ENCODE results near the gene KCNQ1. TPM values are rescaled to one million over a fixed set of nuclear protein-coding genes. Genes with fewer than 3 reads are reported as not detected.

KCNQ1 gene
- total RNA-seq, 1 donor from 2014 or later = 2.7 TPM

DNA sequence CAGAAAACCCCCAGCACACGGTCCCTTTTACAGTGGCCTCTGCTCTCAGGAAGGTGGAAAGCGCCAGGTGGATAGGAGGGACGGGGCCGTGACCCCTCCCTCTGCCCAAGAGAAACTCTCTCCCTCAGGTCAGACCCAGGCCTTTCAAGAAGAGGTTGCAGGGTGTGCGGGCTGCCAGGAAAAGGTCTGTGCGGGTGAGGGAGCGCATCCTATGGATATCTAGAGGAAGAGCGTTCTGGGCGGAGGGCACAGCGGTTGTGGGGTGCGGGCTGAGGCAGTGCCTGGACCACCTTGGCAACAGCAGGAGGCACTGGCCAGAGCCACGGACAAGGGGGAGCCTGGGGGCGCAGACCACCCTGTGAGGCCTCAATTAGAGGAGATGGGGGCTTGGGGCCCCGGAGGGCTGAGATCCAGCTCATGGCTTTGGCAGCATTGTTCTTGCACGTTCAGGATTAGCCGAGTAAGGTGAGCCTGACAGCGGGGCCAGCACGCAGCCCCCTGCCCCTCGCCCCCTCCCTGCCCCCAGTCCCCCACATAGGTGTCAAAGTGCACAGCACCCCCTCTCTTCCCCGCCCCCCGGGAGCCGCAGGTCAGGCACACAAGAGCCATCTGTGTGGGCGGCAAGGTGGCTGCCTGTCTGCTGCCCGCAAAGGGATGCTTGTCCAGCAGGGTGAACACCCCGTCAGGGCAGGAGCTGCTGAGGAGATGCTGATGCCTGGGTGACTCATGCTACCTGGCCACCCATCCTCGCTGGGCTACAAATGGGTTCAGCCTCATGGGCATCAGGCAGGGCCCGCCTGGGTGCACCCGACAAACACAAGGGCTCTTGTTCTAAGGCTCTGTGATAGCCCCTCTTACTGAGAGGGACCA lies 347.8 kb downstream of the KCNQ1 start:
- Histone ChIP-seq H3K27ac (no peak overlapping the region), H3K27me3 (no peaks in the 10 kb centered on the region), H3K9me3 (no peaks in the 10 kb centered on the region), H3K4me1 (peaks cover 12% of the 10 kb centered on the region), H3K4me3 (no peak overlapping the region), H3K36me3 (no peaks in the 10 kb centered on the region)
- intact Hi-C loops (cut with DNase I) = no loop called here
- DNase-seq (ENCODE audit: extremely low spot score in 2 of 2) = no peak
- no peak for TF ChIP-seq POLR2A (IDR thresholded peaks at IDR 0.05)
- TF ChIP-seq, protein P1, sequence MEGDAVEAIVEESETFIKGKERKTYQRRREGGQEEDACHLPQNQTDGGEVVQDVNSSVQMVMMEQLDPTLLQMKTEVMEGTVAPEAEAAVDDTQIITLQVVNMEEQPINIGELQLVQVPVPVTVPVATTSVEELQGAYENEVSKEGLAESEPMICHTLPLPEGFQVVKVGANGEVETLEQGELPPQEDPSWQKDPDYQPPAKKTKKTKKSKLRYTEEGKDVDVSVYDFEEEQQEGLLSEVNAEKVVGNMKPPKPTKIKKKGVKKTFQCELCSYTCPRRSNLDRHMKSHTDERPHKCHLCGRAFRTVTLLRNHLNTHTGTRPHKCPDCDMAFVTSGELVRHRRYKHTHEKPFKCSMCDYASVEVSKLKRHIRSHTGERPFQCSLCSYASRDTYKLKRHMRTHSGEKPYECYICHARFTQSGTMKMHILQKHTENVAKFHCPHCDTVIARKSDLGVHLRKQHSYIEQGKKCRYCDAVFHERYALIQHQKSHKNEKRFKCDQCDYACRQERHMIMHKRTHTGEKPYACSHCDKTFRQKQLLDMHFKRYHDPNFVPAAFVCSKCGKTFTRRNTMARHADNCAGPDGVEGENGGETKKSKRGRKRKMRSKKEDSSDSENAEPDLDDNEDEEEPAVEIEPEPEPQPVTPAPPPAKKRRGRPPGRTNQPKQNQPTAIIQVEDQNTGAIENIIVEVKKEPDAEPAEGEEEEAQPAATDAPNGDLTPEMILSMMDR (IDR thresholded peaks at IDR 0.05) = no peak
- TF ChIP-seq POLR2AphosphoS5 (IDR thresholded peaks at IDR 0.05; ENCODE audit: insufficient read depth in 1 of 2, low read depth in 1 of 2) = no peak

DNA sequence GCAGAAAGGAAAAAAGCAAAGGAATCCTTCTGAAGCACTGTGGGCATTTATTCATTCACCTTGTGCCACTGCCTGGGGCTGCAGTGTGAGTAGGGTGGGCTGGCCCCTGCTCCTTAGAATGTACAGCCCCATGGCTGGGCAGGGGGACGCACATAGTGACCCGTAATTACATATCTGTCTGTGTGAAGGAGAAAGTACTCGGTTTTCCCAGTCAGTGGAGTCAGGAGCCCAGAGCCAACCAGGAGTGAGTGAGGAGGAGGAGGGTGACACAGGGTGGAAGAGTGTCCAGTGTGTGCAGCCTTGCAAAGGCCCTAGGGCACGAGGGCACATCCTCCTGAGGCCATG lies 348.9 kb downstream of the KCNQ1 start:
- intact Hi-C loops (cut with DNase I) = no loop called here
- DNase-seq (ENCODE audit: extremely low spot score in 2 of 2) = no peak
- H3K4me1 ChIP-seq = peaks cover 12% of the 10 kb centered on the region
- TF ChIP-seq POLR2AphosphoS5 (IDR thresholded peaks at IDR 0.05; ENCODE audit: insufficient read depth in 1 of 2, low read depth in 1 of 2) (no peak), POLR2A (IDR thresholded peaks at IDR 0.05) (no peak)
- TF ChIP-seq, protein P1 (IDR thresholded peaks at IDR 0.05) = no peak
- H3K4me3 ChIP-seq = no peak overlapping the region
- no peaks in the 10 kb centered on the region for H3K27me3 ChIP-seq
- no peaks in the 10 kb centered on the region for H3K9me3 ChIP-seq
- H3K36me3 ChIP-seq = no peaks in the 10 kb centered on the region
- no peak overlapping the region for H3K27ac ChIP-seq

DNA sequence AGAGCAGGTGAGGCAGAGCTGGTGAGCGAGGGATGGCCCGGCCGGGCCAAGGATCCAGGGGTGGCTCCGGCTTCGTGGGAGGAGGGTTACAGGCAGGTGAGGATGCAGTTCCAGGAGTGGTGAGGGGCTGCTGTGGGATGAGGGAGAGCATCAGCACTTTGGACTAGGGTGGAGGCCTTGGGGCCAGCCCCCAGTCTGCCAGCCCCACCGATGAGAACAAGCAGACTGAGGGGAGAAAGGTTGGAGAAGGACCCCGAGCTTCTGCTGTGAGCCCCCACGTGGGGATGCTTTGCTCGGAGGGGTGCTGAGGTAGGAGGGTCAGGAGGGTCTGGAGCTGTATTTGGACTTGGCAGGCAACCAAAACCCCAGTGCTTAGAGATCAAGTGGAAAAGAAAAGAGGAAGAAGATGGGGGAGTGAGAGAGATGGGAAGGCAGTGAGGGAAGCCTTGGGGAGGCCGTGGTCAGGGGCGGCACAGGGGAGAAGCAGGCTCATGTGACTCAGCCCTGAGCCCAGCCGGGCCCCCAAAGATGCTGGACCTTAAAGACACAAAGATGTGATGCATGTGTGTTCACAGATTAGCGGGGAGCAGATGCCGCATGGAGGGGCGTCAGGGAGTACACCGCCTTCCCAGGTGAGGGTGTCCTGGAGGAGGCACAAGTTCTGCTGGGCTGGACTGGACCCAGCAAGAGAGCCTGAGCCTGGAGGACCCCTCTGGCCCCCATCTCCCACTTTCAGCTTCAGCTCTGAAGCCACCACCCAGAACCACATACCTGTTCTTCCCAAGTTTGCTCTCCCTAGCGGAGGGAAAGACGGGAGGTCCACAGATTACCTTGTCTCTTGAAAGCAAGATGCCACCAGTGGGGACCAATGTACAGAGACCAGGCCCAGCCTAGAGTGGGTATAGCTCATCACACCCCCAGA lies 349.5 kb downstream of the KCNQ1 start:
- Histone ChIP-seq H3K4me3 (no peak overlapping the region), H3K9me3 (no peaks in the 10 kb centered on the region), H3K27me3 (no peaks in the 10 kb centered on the region), H3K27ac (no peak overlapping the region), H3K36me3 (no peaks in the 10 kb centered on the region), H3K4me1 (peaks cover 12% of the 10 kb centered on the region)
- no peak for DNase-seq (ENCODE audit: extremely low spot score in 2 of 2)
- TF ChIP-seq POLR2AphosphoS5 (IDR thresholded peaks at IDR 0.05; ENCODE audit: insufficient read depth in 1 of 2, low read depth in 1 of 2) (no peak), POLR2A (IDR thresholded peaks at IDR 0.05) (no peak)
- TF ChIP-seq, protein P1 (IDR thresholded peaks at IDR 0.05) = no peak
- intact Hi-C loops (cut with DNase I) = no loop called here

DNA sequence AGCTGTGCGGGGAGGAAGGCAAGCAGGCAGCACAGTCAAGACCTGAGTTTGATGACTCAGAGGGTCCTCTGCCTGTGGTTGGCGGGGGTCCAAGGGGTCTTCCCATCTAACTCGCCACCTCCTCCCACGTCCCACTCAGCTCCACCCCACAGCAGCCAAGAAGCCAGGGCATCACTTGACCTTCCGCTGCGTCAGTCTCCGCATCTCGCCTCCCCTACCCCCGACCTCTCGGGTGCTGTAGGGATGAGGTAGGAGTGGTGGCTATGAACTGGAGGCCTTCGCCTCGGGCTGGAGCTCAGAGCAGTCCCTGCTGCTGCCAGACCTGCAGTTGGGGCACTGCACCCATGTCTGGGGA lies 350.1 kb downstream of the KCNQ1 start:
- DNase-seq (ENCODE audit: extremely low spot score in 2 of 2) = no peak
- H3K36me3 ChIP-seq = no peaks in the 10 kb centered on the region
- no peaks in the 10 kb centered on the region for H3K9me3 ChIP-seq
- no peaks in the 10 kb centered on the region for H3K27me3 ChIP-seq
- no peak overlapping the region for H3K4me3 ChIP-seq
- intact Hi-C loops (cut with DNase I) = no loop called here
- H3K27ac ChIP-seq = no peak overlapping the region
- TF ChIP-seq POLR2A (IDR thresholded peaks at IDR 0.05) (no peak), POLR2AphosphoS5 (IDR thresholded peaks at IDR 0.05; ENCODE audit: insufficient read depth in 1 of 2, low read depth in 1 of 2) (no peak)
- TF ChIP-seq, protein P1 (IDR thresholded peaks at IDR 0.05) = no peak
- peaks cover 12% of the 10 kb centered on the region for H3K4me1 ChIP-seq
